OCI-LY1 (cell line): ENCODE data around the gene VWC2L.

Source experiments
- H2AFZ ChIP-seq: fragments of 200-600 bp; sonication (generic), shearing (Covaris generic); 2 replicates; pipeline ENCODE4 v1.6.0; 2014; ENCODE audit warnings: antibody characterized with exemption, mild to moderate bottlenecking, low read length
- H3F3A ChIP-seq: fragments of 200-600 bp; sonication (generic), shearing (Covaris generic); 2 replicates; pipeline ENCODE4 v1.6.0; 2014; ENCODE audit warnings: mild to moderate bottlenecking, antibody characterized with exemption, low read length, moderate library complexity; ENCODE audit not compliant: insufficient read depth
- H3K27ac ChIP-seq: fragments of 200-600 bp; sonication (generic); 2 replicates; pipeline ENCODE4 v1.5.1; 2014; ENCODE audit warnings: low read length, mixed run types, mild to moderate bottlenecking, low read depth; ENCODE audit not compliant: poor library complexity, severe bottlenecking
- H3K27me3 ChIP-seq: fragments of 200-600 bp; sonication (generic); 2 replicates; pipeline ENCODE4 v1.6.0; 2014; ENCODE audit warnings: antibody characterized with exemption, mild to moderate bottlenecking, low read length, moderate library complexity; ENCODE audit not compliant: insufficient read depth
- H3K36me3 ChIP-seq: fragments of 200-600 bp; sonication (generic); 2 replicates; pipeline ENCODE4 v1.6.1; 2014; ENCODE audit warnings: mild to moderate bottlenecking, antibody characterized with exemption, low read length, moderate library complexity, mixed read lengths; ENCODE audit not compliant: insufficient read depth
- H3K4me1 ChIP-seq: fragments of 200-600 bp; sonication (generic); 2 replicates; pipeline ENCODE4 v1.5.1; 2014; ENCODE audit warnings: mild to moderate bottlenecking, low read length, moderate library complexity; ENCODE audit not compliant: insufficient read depth, severe bottlenecking
- H3K4me2 ChIP-seq: fragments of 200-600 bp; sonication (generic), shearing (Covaris generic); 2 replicates; pipeline ENCODE4 v1.6.1; 2014; ENCODE audit warnings: low read length
- H3K4me3 ChIP-seq: fragments of 200-600 bp; sonication (generic); 2 replicates; pipeline ENCODE4 v1.5.1; 2014; ENCODE audit warnings: low read length, low read depth, mild to moderate bottlenecking, mixed read lengths; ENCODE audit not compliant: poor library complexity, severe bottlenecking
- H3K79me2 ChIP-seq: fragments of 200-600 bp; shearing (Covaris generic); 2 replicates; pipeline ENCODE4 v1.6.1; 2016; ENCODE audit warnings: mixed run types, low read length, mixed read lengths; ENCODE audit not compliant: insufficient read depth
- H3K9ac ChIP-seq: fragments of 200-600 bp; sonication (generic), shearing (Covaris generic); 2 replicates; pipeline ENCODE4 v1.6.1; 2014; ENCODE audit warnings: mild to moderate bottlenecking, low read length, mixed read lengths
- H3K9me2 ChIP-seq: fragments of 200-600 bp; sonication (generic), shearing (Covaris generic); 2 replicates; pipeline ENCODE4 v1.6.1; 2014; ENCODE audit warnings: low read depth, mild to moderate bottlenecking, low read length, mixed read lengths
- H3K9me3 ChIP-seq: fragments of 200-600 bp; shearing (Covaris generic); 2 replicates; pipeline ENCODE4 v1.6.1; 2014; ENCODE audit warnings: low read length, mixed read lengths
- H4K20me1 ChIP-seq: fragments of 200-600 bp; sonication (generic), shearing (Covaris generic); 2 replicates; pipeline ENCODE4 v1.6.0; 2016; ENCODE audit warnings: mild to moderate bottlenecking, low read length; ENCODE audit not compliant: insufficient read depth
- CTCF ChIP-seq: fragments of 200-600 bp; sonication (generic), shearing (Covaris generic); IDR thresholded peaks from 2 replicates; pipeline ENCODE4 v1.5.1; 2017; ENCODE audit warnings: mild to moderate bottlenecking, antibody characterized with exemption, low read length, moderate library complexity, mixed read lengths
- EZH2 ChIP-seq: fragments of 200-600 bp; sonication (generic), shearing (Covaris generic); IDR thresholded peaks from 2 replicates; pipeline ENCODE4 v1.8.0; 2017; ENCODE audit warnings: borderline replicate concordance, mixed run types, mild to moderate bottlenecking, antibody characterized with exemption, low read length, moderate library complexity, mixed read lengths

The VWC2L gene

GRCh38 chr2:214393796-214394195, 17.1 kb upstream of the VWC2L start:
- Histone ChIP-seq H3K27ac (no peak overlapping the region), H4K20me1 (no peaks in the 10 kb centered on the region), H3K9me3 (no peaks in the 10 kb centered on the region), H3K4me1 (no peaks in the 10 kb centered on the region), H3K9ac (no peak overlapping the region), H2AFZ (no peak overlapping the region), H3K4me2 (no peak overlapping the region), H3K9me2 (no peaks in the 10 kb centered on the region), H3K79me2 (no peaks in the 10 kb centered on the region), H3K27me3 (no peaks in the 10 kb centered on the region), H3F3A (no peaks in the 10 kb centered on the region), H3K4me3 (no peak overlapping the region), H3K36me3 (no peaks in the 10 kb centered on the region)
- TF ChIP-seq EZH2, result no peak
- TF ChIP-seq CTCF, result no peak

DNA sequence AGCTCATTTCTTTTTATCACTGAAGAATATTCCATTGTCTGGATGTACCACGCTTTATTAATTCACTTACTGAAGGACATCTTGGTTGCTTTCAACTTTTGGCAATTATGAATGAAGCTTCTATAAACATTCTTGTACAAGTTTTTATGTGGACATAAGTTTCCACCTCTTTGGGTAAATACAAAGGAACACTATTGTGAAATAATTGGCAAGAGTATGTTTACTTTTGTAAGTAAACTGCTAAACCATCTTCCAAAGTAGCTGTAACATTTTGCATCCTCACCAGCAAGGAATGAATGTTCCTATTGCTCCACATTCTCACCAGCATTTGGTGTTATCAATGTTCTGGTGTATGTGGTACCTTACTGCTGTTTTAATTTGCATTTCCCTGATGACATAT, 15.8 kb upstream of the VWC2L start:
- H3K36me3 ChIP-seq, result no peaks in the 10 kb centered on the region
- no peaks in the 10 kb centered on the region for H3K9me2 ChIP-seq
- H3K9ac ChIP-seq, result no peak overlapping the region
- H4K20me1 ChIP-seq, result no peaks in the 10 kb centered on the region
- H3K4me1 ChIP-seq, result no peaks in the 10 kb centered on the region
- no peaks in the 10 kb centered on the region for H3K9me3 ChIP-seq
- H2AFZ ChIP-seq, result no peak overlapping the region
- no peaks in the 10 kb centered on the region for H3K27me3 ChIP-seq
- no peaks in the 10 kb centered on the region for H3K79me2 ChIP-seq
- TF ChIP-seq EZH2 (no peak), CTCF (no peak)
- H3K27ac ChIP-seq, result no peak overlapping the region
- no peak overlapping the region for H3K4me3 ChIP-seq
- no peak overlapping the region for H3K4me2 ChIP-seq
- H3F3A ChIP-seq, result no peaks in the 10 kb centered on the region

DNA sequence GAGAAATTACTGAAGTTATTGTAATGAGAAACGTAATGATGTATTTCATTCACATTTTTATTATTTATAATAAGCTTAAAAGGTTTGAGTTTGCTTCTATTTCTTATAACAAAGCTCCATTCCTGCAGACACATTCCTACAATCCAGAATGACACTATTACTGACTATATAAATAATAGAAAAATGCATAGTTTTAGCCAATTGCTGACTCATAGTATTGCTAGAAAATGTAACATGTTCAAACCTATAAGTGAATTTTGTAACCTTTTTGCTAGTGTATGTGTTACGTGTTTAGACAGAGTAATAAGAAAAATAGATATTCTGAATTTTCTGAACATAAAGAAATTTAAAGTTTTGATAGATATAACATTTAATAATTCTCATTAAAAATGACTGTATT, 9.3 kb upstream of the VWC2L start:
- Histone ChIP-seq H3K4me1 (no peaks in the 10 kb centered on the region), H3K27me3 (no peaks in the 10 kb centered on the region), H4K20me1 (no peaks in the 10 kb centered on the region)

More for the DNA sequence above, 9.3 kb upstream of the VWC2L start:
- H2AFZ ChIP-seq, result no peak overlapping the region
- H3K36me3 ChIP-seq, result no peaks in the 10 kb centered on the region
- no peak overlapping the region for H3K27ac ChIP-seq
- no peaks in the 10 kb centered on the region for H3K9me2 ChIP-seq
- H3K4me3 ChIP-seq, result no peak overlapping the region
- no peaks in the 10 kb centered on the region for H3K9me3 ChIP-seq
- no peaks in the 10 kb centered on the region for H3K79me2 ChIP-seq
- no peak overlapping the region for H3K4me2 ChIP-seq
- H3F3A ChIP-seq, result no peaks in the 10 kb centered on the region
- no peak for TF ChIP-seq EZH2
- TF ChIP-seq CTCF, result no peak
- no peak overlapping the region for H3K9ac ChIP-seq
